Measurements from ENCODE around the gene GPR62. TPM values are rescaled to one million over a fixed set of nuclear protein-coding genes. Genes with fewer than 3 reads are reported as not detected.

The GPR62 gene
- total and polyA plus RNA-seq, 2 donors (not counting 3 experiments of a cell fraction or from before 2014, with no cell fraction given): 0.04 to 0.15 TPM

DNA sequence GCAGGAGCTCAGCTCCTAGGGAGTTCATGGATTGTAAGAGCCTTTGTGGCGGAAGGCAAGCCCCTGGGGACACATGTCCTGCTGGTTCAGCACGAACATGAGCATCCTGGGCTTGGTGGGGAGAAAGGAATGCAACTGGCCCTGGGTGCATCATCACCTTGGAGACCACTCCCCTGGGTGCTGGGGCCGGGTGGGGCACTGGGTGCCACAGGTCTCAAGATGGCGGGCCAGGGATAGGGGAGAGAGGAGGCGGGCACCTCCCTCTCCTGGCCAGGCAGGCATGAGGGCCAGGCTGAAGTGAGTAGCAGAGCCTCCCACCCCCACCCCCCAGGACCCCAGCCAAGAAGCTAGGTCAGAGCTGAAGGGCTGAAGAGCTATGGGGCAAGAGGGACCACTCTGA lies 11.3 kb downstream of the GPR62 start:
- Histone ChIP-seq H2AFZ (ENCODE audit: low read depth, low read length) (no peak overlapping the region), H3K27ac (ENCODE audit: insufficient read depth, low read depth, low read length) (peak overlapping the region; percentile 59), H3K9ac (replicated peaks; ENCODE audit: extremely low read depth, insufficient read depth, low read length) (peak overlapping the region; percentile 89), H3K4me1 (ENCODE audit: control insufficient read depth, extremely low read depth, insufficient read depth, low read length) (peaks cover 4% of the 10 kb centered on the region), H3K9me3 (replicated peaks; ENCODE audit: control insufficient read depth, insufficient read depth, low read length) (no peaks in the 10 kb centered on the region), H3K27me3 (ENCODE audit: control insufficient read depth in 2 of 2, insufficient read depth in 2 of 2, low read length in 2 of 2) (no peaks in the 10 kb centered on the region), H3K4me2 (ENCODE audit: insufficient read depth, low read length) (peak overlapping the region; percentile 83), H4K20me1 (replicated peaks; ENCODE audit: control insufficient read depth, extremely low read depth, insufficient read depth, low read length) (no peaks in the 10 kb centered on the region), H3K4me3 (replicated peaks in 1 of 3; ENCODE audit: insufficient read depth in 1 of 3, low read depth in 1 of 3, low read length in 3 of 3) (peak overlapping the region; percentile 37 to 75 (median 68)), H3K79me2 (ENCODE audit: control insufficient read depth, insufficient read depth, low read length) (no peaks in the 10 kb centered on the region), H3K36me3 (ENCODE audit: control insufficient read depth in 2 of 2, extremely low read depth in 1 of 2, insufficient read depth in 2 of 2, low read length in 2 of 2) (no peaks in the 10 kb centered on the region), H3K9me1 (replicated peaks; ENCODE audit: control insufficient read depth, extremely low read depth, insufficient read depth, low read length) (no peaks in the 10 kb centered on the region)
- TF ChIP-seq MYC (IDR thresholded peaks at IDR 0.05; ENCODE audit: low read depth, low read length): no peak
- TF ChIP-seq EZH2 (IDR thresholded peaks at IDR 0.05; ENCODE audit: borderline replicate concordance, low read depth, low read length, severe bottlenecking): no peak
- no peak for TF ChIP-seq POLR2A (IDR thresholded peaks at IDR 0.05; ENCODE audit: low read depth, low read length)
- no peak for TF ChIP-seq GATA2 (IDR thresholded peaks at IDR 0.05; ENCODE audit: insufficient read depth, insufficient read length, low read depth, low read length)
- no peak for TF ChIP-seq POLR2AphosphoS5 (IDR thresholded peaks at IDR 0.05; ENCODE audit: insufficient read depth, low read depth, low read length)
- TF ChIP-seq, protein P1, sequence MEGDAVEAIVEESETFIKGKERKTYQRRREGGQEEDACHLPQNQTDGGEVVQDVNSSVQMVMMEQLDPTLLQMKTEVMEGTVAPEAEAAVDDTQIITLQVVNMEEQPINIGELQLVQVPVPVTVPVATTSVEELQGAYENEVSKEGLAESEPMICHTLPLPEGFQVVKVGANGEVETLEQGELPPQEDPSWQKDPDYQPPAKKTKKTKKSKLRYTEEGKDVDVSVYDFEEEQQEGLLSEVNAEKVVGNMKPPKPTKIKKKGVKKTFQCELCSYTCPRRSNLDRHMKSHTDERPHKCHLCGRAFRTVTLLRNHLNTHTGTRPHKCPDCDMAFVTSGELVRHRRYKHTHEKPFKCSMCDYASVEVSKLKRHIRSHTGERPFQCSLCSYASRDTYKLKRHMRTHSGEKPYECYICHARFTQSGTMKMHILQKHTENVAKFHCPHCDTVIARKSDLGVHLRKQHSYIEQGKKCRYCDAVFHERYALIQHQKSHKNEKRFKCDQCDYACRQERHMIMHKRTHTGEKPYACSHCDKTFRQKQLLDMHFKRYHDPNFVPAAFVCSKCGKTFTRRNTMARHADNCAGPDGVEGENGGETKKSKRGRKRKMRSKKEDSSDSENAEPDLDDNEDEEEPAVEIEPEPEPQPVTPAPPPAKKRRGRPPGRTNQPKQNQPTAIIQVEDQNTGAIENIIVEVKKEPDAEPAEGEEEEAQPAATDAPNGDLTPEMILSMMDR (IDR thresholded peaks at IDR 0.05; ENCODE audit: extremely low read depth in 1 of 2, insufficient read depth in 1 of 2, low read depth in 1 of 2, low read length in 2 of 2): no peak
- no peak for TF ChIP-seq FOS (IDR thresholded peaks at IDR 0.05; ENCODE audit: borderline replicate concordance, insufficient read depth, low read length)
- TF ChIP-seq JUN (IDR thresholded peaks at IDR 0.05; ENCODE audit: borderline replicate concordance, insufficient read depth, insufficient read length, low read depth): no peak
- TF ChIP-seq, protein P2, sequence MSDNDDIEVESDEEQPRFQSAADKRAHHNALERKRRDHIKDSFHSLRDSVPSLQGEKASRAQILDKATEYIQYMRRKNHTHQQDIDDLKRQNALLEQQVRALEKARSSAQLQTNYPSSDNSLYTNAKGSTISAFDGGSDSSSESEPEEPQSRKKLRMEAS (IDR thresholded peaks at IDR 0.05; ENCODE audit: insufficient read depth, insufficient read length): no peak
- FAIRE-seq (no peak), DNase-seq (ENCODE audit: low read depth, low spot score) (no peak)
- intact Hi-C loops (cut with micrococcal nuclease) (no loop called here), dilution Hi-C loops (cut with MboI; ENCODE audit: extremely low pct_ligation_motif_present, low sequenced_read_pairs) (no loop called here)
- ChIA-PET POLR2A (no interaction called here), CTCF (interaction anchor here (3.4 to 3.5 kb wide), 2 partner anchors 9 to 16 kb away, joined by 13 to 14 read pairs; partner anchors contain the start of gene ACY1)
- no TSS peak for BruUV-seq (replicated peaks)

Measured in endothelial cell of umbilical vein (primary cell).